GM18520 (cell line): Measurements from ENCODE around the gene MVB12B.

Experiments used
- ATAC-seq: cut with Tn5 transposase; IDR thresholded peaks from one replicate; pipeline ENCODE4 v1.9.1; 2021; ENCODE audit not compliant: unreplicated experiment

MVB12B gene

DNA sequence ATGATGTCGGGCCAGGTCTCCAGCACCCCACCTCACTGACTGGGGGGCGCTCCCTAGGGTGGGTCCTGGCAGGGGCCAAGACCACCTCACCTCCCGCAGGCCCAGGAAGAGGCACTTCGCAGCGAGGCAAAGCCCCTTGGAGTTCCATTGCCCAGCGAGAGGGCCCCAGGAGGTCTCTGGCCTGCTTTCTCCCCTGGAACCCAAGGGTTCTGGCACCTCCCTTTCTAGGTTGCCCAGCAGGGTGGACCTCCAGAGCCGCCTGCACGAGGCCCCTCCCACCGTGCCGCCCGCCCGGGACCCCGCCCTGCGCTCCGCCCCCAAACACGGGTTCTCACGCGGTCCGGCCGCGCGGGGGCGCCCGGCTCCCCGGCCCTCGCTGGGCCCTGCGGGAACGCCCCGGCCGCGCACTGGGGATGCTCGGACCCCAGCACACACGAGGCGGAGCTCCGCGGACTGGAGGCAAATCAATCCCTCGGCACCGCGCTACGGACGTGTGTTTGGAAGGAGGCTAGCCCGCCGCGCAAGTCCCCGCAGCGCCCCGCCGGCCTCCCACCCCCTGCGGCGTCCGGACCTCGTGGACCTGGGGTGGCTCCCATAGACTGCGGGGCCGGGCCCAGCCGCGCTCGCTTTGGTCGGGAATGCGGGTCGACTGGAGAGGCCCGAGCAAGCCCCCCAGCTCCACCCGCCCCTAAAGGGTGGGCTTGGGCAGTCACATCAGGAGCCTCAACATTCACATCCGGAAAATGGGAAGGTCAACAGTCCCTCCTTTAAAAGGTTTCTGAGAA is 187.6 kb downstream of the MVB12B start:
- ATAC-seq = no peak

DNA sequence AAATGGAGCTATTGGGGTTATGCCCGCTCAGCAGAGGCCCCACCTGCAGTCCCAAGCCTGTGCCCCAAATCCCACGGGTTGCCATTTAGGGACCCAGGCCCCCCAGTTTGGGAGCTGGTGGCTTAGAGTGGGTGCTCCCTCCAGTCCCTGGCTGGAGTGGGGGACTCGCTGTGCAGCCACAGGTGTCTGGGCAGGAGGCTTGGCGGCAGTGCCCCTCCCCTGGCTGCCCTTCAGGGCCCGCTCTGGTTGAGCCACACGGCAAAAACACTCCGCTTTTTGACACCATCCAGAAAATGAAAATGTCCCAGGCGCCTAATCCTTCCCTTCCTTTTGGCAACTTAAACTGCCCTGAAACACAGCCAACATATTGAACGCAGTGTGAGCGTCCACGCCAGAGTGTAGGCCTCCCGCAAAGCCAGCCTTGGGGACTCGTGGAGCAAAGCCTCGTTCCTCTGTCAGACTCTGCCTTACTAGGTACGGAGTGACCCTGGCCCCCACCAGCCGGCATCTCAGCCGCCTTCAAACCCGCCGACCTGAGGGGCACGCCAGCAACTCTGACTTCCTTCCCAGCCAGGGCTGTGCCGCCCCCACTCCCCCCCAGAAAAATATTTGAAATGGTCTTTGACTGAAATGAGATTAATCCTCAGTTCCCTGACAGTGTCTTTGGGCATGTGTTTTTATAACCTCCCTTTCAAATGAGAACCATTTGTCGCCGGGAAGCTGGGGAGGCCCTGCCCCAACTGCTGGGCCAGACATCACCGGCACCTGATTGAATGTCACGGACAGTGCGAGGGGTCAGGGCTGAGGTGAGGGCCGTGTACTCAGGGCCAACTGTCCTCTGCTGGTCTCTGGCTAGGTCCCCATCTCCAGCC is 188.6 kb downstream of the MVB12B start:
- ATAC-seq = no peak

- no peak for ATAC-seq
Measured at GRCh38 chr9:126515873-126516505, 189.4 kb downstream of the MVB12B start.

DNA sequence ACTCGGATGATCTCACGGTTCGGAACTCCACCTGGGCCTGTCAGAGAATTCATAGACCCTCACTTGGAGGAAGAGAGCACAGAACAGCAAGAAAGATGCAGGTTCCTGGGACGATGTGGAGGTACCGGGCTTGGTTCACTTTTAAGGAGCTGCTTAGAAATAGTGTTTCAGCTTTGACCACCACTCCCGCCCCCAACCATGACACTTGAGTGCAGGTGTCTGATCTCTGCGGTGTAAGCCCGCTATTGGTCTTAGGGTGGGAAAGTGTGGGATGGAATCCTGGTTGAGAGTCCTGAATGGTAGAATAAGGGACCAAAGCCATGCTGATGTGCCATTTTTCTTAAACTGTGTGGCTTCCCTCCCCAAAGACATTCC is 189.9 kb downstream of the MVB12B start:
- no peak for ATAC-seq

DNA sequence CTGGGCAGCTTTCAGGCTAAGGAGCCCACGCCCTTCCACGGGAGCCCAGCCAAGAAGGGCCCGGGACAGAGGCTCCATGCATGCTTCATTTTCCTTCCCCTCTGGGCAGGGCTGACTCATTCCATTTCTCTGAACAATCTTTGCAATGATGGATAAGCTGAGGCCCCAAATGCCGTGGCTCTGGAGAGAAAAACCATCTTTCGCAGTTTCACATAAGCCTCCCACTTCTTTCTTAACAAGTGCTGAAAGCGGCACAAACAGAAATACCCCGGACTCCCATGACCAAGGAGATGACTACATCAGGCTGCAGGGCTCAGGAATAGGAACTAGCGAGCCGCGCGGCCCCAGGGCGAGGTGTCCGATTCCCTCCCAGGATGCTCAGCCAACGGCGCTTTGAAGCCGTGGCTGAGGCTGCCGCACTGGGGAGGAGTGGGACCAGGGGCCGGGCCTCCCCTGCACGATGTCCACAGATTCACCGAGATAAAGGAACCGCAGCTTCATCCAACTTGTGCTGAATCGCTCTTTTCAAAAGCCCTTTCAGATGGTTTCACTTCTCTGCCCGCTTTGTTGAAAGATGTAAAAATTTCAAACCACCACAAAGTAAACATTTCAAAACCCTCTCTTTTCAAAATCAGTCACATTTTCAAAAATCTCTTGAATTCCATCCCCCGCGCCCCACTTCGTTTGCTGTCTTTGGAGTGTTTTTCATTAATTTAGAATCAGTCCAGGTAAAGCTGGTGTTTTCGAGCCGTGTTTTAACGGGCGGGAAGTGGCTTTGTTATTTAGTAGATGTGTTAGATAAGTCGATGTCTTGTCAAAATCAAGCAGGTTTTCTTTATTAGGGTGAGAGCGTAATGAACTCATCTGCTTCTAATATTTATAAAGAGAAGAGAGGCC is 190.6 kb downstream of the MVB12B start:
- no peak for ATAC-seq

GRCh38 chr9:126517833-126518356 is 191.3 kb downstream of the MVB12B start:
- no peak for ATAC-seq

DNA sequence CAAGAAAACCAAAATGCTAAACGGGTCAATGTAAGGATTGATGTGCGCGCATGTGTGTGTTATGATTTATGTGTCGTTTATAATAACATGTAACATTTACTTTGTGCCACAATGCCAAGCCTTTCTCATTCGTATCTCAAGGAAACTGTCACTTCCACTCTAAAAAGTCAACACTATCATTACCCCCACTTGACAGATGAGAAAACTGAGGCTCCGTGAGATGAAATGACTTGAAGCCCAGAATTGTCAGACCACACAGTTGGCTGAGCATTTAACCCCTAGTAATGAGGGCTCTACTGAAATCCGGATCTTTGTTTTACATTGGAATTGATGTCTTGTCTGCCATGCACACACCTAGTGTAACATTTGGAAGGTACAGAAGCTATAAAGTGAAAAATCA is 192.1 kb downstream of the MVB12B start:
- ATAC-seq = no peak

- ATAC-seq = no peak
Measured at GRCh38 chr9:126519660-126520420, 193.2 kb downstream of the MVB12B start.

DNA sequence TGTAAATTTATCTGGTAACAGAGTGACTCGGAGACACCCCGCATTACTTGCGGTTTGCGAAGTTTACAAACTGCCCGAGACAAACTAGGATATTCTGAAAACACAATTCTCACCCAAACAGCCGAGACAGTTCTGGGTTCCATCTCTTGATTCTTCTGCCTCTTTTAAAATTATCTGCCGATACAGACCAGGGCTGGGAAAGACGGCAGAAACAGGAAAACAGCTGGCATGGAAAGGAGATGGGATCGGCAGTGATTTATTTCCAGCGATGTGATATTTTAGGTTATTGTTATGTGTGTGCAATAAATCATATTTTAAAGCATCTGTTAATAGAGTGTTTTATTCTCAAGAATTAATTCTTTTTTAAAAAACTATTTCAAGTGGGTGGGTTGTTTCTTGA is 193.8 kb downstream of the MVB12B start:
- ATAC-seq = no peak

GRCh38 chr9:126521089-126521488 is 194.5 kb downstream of the MVB12B start:
- ATAC-seq = no peak

DNA sequence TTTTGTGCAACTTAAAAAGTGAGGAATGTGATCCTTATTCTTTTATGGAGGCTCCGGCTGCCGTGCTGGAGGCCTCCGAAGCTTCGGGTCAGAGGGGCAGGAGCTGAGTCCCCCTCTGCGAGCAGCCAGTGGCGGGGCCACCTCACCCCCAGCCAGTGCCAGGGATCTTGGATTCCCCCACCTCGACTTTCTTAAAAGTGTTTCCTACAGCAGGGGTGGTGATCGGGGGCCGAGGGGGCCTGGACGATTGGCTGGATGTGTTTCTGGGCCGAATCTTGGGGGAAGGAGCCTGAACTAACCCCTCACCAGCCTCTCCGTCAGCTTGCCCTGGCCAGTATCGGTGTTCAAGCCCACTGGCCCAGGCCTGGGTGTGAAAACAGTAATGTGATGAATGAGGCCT is 194.9 kb downstream of the MVB12B start:
- no peak for ATAC-seq

GRCh38 chr9:126521976-126522590 is 195.5 kb downstream of the MVB12B start:
- no peak for ATAC-seq

- no peak for ATAC-seq
Measured at GRCh38 chr9:126522612-126523356, 196.2 kb downstream of the MVB12B start.

GRCh38 chr9:126523611-126524111 is 197.0 kb downstream of the MVB12B start:
- no peak for ATAC-seq

GRCh38 chr9:126524353-126525077 is 197.9 kb downstream of the MVB12B start:
- ATAC-seq = no peak

DNA sequence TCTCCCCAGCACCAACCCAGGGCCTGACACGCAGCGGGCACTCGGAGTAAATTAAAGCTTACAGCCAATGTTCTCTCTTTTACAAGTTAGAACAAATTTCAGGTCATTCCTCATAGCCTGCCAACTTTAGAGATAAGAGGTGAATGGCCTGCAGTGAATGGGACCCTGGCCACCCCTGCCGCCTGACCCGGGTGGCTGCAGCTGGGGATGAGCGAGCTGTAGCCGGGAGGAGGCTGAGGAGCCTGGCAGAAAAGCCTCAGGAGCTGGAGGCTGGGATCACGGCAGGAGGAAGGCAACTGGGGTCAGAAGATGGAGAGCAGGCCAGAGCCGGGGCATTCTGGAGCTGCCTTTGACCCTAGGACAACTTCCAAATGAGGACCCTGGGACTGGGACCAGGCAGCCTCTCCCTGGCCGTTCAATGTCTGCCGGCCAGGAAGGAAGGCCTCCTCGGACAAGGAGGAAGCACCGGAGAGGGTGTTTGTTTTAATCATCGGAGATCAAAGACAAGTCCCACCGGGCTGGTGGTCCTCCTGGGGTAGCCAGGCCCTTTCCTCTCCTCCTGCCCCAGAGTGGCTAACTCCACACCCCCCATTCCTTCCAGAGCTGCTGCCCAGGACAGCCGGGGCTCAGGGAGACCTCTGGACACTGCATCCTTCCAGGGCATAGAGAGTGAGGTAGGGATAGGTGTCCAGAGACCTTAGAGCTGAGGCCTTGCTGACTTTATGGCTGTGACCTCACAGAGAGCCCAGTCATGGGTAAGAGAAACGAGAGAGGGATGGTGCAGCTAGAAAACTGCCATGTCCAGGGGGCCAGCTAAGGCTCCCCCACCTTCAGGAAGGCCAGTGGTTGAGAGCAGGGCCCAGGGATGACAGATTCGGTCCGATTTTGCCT is 199.8 kb downstream of the MVB12B start:
- no peak for ATAC-seq
